Breast epithelium (tissue), 3 donors: ENCODE measurements around the gene IER3.
A peak's percentile ranks its signal among the peaks of the same experiment; 100 is the strongest.

Source experiments
- CTCF ChIP-seq, 3 donors: fragments of 450-650 bp; IDR thresholded peaks; one replicate each; pipeline ENCODE4 v1.5.1; 2016 to 2017; ENCODE audit warnings: antibody characterized with exemption in 3 of 3, mild to moderate bottlenecking in 3 of 3, moderate library complexity in 3 of 3
- POLR2A ChIP-seq: fragments of 450-650 bp; IDR thresholded peaks from one replicate; pipeline ENCODE4 v1.6.1; 2016; ENCODE audit warnings: antibody characterized with exemption, mild to moderate bottlenecking, moderate library complexity
- POLR2AphosphoS5 ChIP-seq, 3 donors: sonication (generic); formaldehyde crosslinking; IDR thresholded peaks; one replicate each; pipeline ENCODE4 v1.6.1; 2017; ENCODE audit warnings: antibody characterized with exemption in 3 of 3

DNA sequence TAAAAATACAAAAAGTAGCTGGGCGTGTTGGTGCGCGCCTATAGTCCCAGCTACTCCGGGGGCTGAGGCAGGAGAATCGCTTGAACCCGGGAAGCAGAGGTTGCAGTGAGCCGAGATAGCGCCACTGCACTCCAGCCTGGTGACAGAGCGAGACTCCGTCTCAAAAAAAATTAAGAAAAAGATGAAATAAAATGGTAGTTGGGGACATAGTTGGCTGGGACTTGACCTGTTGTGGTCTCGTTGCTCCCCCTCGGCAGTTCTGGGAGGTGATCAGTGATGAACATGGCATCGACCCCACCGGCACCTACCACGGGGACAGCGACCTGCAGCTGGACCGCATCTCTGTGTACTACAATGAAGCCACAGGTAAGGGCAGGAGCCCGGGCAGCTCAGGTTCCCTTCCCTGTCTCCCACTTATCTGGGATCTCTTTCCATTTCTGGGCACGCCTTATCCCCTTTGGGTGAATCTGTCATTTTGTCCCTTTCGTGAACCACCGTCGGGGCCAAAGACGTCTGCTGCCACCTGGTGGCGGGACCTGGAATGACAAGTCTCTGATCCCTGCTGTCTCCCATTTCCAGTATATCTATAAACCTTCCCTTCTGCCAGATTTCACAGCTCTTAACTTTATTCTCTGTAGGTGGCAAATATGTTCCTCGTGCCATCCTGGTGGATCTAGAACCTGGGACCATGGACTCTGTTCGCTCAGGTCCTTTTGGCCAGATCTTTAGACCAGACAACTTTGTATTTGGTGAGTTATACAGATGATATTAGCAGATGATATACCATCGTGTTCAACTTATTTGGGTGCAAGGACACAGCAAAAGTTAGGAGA lies 21.9 kb downstream of the IER3 start:
- TF ChIP-seq POLR2AphosphoS5 (IDR thresholded peaks at IDR 0.05): peak; percentile 76 to 87 (median 78)
- peak; percentile 99 to 100 (median 99) for TF ChIP-seq CTCF (IDR thresholded peaks at IDR 0.05)
- no peak for TF ChIP-seq POLR2A
